SU-DHL-6 (cell line): ENCODE measurements around the gene PDAP1.

Source experiments
- EZH2phosphoT487 ChIP-seq: fragments of 200-600 bp; sonication (generic), shearing (Covaris generic); conservative IDR thresholded peaks from 2 replicates; pipeline ENCODE4 v1.6.1; 2018; ENCODE audit warnings: mild to moderate bottlenecking, antibody characterized with exemption, low read length, moderate library complexity, mixed read lengths
- TF ChIP-seq, protein P1 (sequence below): fragments of 200-600 bp; sonication (generic); IDR thresholded peaks from one replicate; pipeline ENCODE4 v1.5.1; 2017; ENCODE audit warnings: antibody characterized with exemption, mild to moderate bottlenecking, low read length, moderate library complexity; ENCODE audit not compliant: insufficient read depth, poor library complexity, severe bottlenecking

DNA sequence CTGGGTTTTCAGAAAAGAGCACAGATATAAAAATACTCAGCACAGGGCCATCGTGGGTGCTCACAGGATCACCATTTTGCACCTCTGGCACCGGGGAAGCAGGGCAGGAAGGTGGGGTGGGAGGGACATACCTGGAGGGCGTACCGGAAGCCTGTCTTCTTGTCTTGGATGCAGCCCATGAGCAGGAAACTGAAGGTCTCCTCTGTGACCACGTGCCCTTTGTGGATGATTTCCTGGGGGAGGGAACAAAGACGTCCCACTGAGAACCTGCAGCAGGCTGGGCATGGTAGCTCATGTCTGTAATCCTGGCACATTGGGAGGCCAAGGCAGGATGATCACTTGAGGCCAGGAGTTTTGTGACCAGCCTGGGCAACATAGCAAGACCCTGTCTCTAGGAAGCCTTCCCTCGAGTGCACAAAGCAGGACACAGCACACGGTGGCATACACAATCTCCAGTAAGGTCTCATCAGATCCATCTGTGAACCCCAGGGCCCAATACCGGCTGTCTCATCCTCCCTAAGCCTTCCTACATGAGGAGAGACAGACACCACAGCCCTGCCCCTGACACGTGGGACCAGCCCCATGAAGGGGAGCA lies 20.7 kb upstream of the PDAP1 start:
- TF ChIP-seq, protein P1, sequence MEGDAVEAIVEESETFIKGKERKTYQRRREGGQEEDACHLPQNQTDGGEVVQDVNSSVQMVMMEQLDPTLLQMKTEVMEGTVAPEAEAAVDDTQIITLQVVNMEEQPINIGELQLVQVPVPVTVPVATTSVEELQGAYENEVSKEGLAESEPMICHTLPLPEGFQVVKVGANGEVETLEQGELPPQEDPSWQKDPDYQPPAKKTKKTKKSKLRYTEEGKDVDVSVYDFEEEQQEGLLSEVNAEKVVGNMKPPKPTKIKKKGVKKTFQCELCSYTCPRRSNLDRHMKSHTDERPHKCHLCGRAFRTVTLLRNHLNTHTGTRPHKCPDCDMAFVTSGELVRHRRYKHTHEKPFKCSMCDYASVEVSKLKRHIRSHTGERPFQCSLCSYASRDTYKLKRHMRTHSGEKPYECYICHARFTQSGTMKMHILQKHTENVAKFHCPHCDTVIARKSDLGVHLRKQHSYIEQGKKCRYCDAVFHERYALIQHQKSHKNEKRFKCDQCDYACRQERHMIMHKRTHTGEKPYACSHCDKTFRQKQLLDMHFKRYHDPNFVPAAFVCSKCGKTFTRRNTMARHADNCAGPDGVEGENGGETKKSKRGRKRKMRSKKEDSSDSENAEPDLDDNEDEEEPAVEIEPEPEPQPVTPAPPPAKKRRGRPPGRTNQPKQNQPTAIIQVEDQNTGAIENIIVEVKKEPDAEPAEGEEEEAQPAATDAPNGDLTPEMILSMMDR, result no peak
- no peak for TF ChIP-seq EZH2phosphoT487
